Fibroblast of pulmonary artery (primary cell): ENCODE data around the gene NMNAT3.

Experiments used
- DNase-seq: peaks from one replicate; pipeline ENCODE4 v3.0.0-alpha.2; 2010; ENCODE audit warnings: low read depth
- H3K4me3 ChIP-seq: replicated peaks from 2 replicates; pipeline ENCODE4 v1.5.1; 2011; ENCODE audit warnings: low read depth, mild to moderate bottlenecking, control low read depth, low read length, moderate library complexity
- TF ChIP-seq, protein P1 (sequence below): IDR thresholded peaks from 2 replicates; pipeline ENCODE4 v1.5.1; 2011; ENCODE audit warnings: mild to moderate bottlenecking, control low read depth, low read length, inconsistent platforms; ENCODE audit errors: missing control alignments

NMNAT3 gene

DNA sequence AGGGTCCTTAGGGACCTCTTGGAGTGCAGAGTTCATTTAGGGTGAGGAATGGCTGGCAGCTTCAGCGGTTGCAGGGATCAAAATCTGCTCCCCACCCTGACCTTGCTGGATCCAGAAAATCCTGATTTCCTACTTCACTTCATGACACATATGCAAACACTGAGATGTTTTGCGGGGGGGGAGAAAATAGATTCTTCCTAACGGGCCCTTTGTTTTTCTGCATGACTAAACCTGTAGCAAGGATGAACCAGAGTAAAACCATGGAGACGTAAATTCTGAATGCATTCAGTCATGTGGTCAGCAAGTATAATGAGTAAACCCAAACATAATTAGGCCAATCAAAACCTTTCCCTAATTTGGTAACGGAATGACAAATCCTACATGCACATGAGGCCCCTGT is 118.2 kb downstream of the NMNAT3 start:
- TF ChIP-seq, protein P1, sequence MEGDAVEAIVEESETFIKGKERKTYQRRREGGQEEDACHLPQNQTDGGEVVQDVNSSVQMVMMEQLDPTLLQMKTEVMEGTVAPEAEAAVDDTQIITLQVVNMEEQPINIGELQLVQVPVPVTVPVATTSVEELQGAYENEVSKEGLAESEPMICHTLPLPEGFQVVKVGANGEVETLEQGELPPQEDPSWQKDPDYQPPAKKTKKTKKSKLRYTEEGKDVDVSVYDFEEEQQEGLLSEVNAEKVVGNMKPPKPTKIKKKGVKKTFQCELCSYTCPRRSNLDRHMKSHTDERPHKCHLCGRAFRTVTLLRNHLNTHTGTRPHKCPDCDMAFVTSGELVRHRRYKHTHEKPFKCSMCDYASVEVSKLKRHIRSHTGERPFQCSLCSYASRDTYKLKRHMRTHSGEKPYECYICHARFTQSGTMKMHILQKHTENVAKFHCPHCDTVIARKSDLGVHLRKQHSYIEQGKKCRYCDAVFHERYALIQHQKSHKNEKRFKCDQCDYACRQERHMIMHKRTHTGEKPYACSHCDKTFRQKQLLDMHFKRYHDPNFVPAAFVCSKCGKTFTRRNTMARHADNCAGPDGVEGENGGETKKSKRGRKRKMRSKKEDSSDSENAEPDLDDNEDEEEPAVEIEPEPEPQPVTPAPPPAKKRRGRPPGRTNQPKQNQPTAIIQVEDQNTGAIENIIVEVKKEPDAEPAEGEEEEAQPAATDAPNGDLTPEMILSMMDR = no peak
- no peak overlapping the region for H3K4me3 ChIP-seq
- DNase-seq = no peak

DNA sequence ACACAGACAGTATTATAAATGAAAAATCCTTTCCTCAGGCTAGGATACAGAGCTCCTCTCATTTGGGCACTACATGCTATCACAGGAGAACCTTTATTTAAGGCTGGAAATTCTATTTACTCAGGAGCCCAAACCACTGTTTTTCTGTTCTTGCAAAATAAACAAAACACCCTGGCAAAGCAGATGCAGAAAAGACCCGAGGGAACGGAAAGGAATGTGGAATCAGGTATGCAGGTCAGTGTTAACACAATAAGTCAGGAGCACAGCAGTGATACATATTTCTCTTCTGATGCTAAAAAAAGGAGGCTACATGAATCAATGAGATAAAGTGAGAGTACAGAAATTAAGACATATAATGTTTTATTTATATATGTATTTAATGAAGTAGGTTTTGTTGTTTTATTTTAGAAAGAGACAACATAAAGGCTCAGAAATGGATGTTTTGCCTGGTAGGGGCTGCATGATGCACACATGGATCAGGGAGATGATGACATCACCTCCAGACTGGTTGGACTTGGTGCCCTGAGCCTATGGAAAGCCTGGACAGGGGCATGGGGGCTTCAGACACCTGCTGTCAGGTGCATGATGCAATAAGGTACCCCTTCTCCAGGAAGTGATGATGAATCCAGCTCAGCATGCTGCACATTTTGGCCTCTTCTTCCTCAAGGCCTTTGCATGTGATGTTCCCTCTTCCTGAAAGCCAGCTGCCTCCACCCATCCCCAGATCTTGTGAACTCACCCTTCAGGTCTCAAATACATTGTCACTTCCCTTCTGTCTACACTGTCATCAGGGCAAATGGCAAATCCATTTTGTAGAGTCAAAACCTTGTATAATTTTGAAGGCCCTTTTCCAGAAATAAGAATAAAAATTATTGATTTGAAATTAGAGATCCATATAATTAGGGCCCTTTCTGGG is 119.2 kb downstream of the NMNAT3 start:
- no peak overlapping the region for H3K4me3 ChIP-seq
- DNase-seq = no peak
- TF ChIP-seq, protein P1 = no peak

DNA sequence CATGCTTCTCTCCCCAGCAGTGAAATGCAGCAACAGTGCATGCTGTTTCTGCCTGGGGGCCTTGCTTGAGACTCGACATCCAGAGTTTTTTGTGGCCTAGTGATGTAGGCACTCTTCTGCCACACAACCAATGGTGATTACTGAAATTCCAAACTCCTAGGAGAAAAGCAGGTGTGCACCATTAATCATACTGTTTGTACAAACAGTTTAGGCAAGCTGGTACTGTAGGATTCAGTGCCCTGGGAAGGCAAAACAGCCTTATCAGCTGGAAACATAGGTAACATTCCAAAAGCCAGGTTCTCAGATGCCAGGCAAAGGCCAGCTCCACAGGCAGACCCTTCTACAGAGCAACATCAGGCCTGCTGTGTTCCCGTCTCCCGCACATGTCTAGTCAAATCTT is 120.7 kb downstream of the NMNAT3 start:
- TF ChIP-seq, protein P1 = no peak
- no peak overlapping the region for H3K4me3 ChIP-seq

DNA sequence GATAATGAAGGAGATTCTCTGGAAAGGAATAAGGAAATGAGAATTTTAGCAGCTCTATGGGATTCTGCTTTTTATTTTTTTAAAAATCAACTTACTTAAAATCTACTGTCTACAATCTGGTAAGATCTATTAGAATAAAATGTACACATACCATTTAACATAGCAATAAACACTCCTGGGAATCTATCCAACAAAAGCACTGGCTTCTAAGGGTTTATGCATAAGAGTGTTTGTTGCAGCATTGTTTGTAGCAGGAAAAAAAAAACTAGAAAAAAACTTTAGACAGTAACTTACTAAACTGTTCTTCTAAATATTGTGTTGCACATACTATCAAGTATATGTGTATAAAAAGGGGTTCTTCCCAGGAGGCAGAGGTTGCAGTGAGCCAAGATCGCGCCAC is 122.5 kb downstream of the NMNAT3 start:
- DNase-seq = peak; percentile 51
- TF ChIP-seq, protein P1 = no peak

More for the DNA sequence above, 120.7 kb downstream of the NMNAT3 start:
- DNase-seq = no peak

DNA sequence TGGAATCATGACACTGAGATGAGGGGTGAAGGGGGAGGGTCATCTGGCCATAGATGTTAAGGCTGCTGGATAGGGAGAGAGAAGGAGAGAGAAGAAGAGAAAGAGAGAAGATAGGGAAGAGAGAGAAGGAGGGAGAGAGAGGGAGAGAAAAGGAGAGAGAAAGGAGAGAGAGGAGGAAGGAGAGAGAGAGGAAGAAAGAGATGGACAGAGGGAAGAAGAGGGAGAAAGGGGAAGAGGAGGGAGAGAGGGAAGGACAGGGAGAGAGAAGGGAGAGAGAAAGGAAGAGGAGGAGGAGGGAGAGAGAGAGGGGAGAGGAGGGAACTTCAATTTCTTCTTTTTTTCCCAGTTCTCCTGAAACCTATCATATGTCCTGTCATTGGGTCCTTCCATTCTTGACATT is 123.1 kb downstream of the NMNAT3 start:
- no peak for DNase-seq
- H3K4me3 ChIP-seq = no peak overlapping the region
- TF ChIP-seq, protein P1 = no peak

More for the DNA sequence above, 122.5 kb downstream of the NMNAT3 start:
- no peak overlapping the region for H3K4me3 ChIP-seq

DNA sequence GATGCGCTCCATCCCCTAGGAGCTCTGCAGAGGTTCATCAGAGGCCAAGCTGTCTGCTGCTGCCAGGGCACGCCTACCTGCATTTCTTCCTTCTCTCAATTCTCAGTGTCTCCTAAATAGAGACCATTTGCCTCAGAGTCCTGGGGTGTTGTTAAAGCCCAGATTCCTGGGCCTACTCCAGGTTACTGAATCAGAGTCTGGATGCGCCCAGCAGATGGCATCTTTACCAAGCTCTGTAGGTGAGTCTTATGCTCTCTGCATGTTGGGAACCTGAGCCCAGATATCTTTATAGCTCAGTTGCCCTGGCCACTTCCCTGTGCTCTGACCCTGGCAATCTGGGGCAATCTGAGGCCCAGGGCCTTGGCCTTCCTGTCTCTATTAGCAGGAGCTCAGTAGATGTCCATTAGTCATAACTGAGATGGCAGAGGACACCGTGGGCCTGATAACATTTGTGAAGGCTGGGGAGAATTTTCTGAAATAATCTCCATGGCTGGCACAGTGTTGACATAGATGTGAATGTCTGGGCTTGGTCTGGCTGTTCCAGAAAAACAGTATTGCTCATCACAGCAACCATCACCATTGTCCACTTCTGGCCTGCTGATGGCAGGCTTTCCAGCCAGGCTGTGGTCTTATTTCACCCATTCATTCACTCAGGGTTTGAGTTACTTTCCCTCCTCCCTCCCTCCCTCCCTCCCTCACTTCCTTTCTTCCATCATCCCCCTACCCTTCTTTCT is 125.0 kb downstream of the NMNAT3 start:
- DNase-seq = no peak
- TF ChIP-seq, protein P1 = no peak
- no peak overlapping the region for H3K4me3 ChIP-seq
